HG02943 (cell line): ENCODE measurements around the gene DRD2.

ENCODE experiments used
- ATAC-seq: cut with Tn5 transposase; IDR thresholded peaks from one replicate; pipeline ENCODE4 v1.9.1; 2021; ENCODE audit warnings: mild to moderate bottlenecking, low read depth, moderate library complexity; ENCODE audit not compliant: unreplicated experiment

DRD2 gene

GRCh38 chr11:113487622-113488021, 12.4 kb upstream of the DRD2 start:
- no peak for ATAC-seq

DNA sequence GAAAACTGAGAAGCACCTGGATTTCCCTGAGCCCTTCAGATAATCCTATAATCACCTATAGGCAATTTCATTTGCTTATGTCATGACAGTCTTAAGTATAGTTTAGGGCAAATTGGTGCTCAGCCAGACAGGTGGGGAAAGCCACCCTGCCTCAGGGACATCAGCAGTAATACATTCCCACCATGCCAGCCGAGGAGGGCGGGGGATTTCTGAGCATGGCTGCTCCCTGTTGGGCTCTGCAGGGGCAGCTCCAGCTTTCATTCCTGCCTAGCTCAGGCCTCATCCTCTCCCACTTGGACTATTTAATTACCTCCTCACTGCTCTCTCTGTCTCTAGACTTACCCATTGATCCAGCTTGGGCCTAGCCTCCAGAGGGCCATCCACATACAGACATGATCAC, 9.0 kb upstream of the DRD2 start:
- ATAC-seq, result no peak

DNA sequence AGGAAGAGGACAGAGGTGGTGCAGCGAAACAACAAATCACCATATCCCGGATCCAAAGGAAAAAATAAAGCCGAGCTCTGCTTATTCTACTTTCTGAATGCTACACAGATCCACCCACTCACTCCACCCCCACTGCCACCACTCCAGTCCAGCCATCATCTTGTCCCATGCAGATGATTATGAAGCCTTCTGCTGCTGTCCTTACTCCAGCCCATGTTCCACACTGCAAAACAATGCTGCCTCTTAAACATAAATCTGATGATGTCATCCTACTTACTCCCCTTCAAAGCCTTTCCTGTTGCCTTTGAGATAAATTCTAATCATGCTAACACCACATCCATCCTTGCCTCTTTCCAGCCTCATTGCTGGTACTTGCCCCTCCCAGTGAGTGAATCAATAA, 6.5 kb upstream of the DRD2 start:
- ATAC-seq, result no peak

DNA sequence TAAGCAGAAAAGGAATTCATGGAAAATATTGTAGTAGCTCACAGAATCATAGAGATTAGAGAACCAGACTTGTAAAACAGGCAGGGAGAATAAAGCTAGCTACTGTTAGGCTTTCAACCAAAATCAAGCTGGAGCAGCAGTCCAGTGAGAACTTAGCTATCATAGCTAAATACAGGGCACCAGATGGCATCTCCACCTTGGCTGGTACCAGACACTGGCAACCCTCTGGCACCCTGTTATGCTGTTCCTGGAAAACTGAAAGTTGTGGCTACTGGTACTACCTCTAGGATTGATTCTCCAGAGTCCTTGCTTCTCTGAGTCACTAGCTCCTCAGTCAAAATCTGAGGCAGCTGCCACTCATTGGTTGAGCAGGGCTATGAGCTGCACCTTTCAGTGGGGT, 6.0 kb upstream of the DRD2 start:
- ATAC-seq, result no peak

DNA sequence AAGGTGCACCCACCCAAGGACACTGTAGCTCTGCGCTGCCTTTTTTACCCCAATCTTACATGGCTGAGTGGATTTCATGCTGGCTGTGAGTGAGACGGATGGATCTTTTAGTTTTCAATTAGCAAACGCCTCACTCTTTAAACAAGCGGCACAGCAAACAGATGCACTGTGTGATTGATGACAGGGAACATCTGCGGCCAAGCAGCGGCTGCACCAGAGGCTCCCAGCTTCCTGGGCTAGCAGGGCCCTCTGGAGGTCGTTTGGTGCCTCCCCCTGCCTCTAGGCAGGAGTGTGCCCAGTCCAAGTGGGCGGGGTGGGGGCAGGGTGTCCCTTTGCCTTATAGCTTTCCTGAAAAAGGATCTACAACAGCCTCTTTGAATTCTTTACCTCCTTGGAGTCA, 2.1 kb upstream of the DRD2 start:
- ATAC-seq, result no peak

DNA sequence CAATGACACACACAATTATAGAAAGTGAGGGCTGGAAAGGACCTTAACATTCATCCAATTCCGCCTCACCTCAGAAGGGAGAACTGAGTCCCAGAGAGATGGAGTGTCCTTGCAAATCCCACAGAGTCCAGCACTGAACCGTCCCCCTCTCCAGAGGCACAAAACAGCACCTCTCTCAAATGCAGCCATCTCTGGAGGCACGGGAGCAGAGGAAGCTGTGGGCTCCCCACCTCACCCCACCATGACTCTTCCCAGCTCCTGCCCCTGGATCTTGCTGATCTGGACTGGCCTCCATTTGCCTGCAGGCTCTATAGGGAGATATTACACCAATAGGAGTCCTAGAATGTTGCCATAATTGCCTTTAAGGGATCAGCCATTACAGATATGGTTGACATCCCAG, 1.4 kb upstream of the DRD2 start:
- no peak for ATAC-seq

DNA sequence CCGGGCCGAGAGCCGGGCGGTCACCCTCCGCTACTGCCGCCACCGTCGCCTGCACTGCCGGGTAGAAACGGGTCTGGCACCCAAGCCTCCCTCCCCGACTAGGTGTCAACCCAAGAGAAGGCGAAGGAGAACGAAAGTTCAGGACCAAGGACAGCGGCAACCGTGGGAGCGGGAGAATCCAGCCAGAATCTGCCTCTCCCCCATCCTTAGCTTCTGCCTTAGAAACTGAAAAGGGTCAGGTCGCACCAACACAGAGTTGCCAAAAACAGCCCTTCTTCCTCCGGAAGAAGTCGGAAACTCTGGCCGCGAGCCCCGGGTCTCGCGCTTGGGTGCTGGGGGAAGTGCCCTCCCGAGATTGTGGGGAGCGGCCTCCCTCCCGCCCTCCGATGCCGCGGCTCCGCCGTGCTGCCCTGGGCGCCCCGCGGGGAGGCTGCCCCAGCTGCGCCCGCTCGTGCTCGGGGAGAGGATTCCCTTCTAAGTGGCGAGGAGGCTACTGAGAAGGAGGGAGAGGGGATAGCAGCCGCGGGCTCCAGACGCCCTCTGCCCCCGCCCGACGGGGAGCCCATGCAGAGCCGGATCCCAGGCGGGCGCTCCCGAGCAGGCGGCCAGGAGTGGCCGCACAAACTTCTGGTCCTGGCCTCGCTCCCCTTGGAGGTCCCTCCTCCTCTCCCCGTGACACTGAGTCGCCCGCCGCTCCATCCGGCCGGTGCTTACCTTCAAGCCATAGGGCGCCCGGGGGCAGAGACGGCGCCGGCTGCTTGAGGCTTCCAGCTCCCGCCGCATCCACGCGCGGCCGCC, 637 bp downstream of the DRD2 start:
- no peak for ATAC-seq

DNA sequence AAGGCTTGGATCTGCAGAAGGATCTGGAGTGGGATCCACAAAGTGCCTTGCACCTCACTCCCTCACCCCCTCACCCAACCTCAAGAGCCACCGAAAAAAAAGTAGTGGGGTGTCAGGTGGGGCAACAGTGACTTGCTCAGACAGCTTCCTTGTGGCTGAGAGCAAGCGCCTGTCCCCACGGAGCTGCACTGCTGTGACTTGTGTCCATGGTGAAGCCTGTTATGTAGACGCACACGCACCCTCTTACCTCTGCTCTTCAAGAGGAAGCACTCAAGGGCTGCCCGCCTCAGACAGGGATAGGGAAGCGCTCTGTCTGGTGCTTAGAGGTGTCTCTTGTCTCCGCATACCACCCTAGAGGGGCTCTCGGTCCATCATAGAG, 1.2 kb downstream of the DRD2 start:
- no peak for ATAC-seq

DNA sequence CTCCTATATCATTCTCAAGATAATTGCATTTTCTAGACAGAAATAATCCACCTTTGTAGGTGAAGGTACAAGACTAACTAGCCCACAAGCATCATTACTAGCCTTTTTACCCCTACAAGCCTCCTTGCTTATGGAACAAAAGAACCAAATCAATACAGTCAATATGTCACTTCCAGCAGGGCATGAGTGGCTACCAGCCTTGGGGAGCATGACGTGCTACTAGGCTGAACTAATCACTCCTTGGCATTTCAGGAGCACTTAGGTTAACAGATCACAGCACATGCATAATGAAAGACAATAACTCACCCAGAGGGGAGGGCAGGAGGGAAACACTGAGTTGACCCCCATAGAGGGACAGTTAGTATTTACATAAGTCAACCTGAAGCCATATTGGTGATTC, 2.7 kb downstream of the DRD2 start:
- no peak for ATAC-seq

DNA sequence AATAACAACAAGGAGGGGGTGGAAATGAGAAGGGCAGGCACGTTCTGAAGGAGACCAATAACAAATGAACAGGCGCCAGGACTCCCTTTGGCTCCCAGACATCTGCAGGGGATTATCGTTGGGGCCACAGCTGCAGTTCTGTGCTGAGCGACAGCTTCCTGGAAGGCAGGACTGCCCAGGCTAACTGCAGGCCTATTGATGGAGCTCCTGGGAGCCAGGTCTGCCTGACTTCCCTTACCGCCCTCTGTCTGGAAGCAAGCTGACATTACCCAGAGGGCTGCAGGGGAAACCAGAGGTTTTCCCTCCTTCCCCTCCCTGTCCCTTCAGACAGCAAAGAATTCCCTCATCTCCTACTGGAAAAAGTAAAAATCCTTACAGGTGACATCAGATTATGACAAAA, 5.0 kb downstream of the DRD2 start:
- no peak for ATAC-seq

DNA sequence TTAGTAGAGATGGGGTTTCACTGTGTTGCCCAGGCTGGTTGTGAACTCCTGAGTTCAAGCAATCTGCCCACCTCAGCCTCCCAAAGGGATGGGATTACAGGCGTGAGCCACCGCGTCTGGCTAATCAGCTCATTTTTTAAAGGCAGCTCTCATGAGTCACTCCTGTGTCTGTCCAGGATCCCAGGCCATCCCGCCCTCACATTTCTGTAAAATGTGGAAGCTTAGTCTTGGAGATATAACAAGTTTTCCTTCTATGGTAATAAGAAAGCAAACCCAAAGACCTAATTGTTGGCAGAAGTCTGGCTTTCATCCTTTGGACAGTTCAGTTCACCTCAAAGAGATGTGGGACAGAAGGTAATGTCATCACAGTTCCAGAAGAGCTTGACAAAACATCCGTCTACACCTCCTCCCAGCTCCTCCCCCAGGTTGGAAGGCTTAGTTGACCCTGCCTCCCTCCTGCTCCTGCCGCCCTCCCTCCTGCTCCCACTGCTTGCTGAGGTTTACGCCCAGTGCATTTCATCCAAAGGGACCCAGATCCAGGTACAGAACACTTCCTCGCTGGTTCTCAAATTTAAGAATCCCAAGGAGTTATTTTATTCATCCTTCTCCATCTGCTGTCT, 6.4 kb downstream of the DRD2 start:
- ATAC-seq, result no peak

DNA sequence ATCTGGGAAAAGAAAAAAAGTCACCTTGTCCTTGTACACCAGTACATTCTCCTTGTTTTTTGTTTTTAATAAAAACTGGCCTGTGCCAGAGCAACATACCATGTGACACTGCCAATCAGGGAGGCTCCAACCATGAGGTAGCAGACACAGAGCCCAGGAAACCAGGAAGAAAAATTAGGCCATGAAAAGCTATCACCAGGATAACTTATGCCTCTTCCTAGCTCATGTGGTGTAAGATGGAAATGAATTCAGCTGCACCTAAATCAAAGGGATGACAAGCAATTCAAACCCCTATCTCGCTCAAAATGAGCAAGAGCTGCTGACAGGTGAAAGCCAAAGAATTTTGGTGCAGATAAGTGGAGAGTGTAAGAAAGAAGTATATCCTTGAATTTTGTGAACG, 7.7 kb downstream of the DRD2 start:
- no peak for ATAC-seq

DNA sequence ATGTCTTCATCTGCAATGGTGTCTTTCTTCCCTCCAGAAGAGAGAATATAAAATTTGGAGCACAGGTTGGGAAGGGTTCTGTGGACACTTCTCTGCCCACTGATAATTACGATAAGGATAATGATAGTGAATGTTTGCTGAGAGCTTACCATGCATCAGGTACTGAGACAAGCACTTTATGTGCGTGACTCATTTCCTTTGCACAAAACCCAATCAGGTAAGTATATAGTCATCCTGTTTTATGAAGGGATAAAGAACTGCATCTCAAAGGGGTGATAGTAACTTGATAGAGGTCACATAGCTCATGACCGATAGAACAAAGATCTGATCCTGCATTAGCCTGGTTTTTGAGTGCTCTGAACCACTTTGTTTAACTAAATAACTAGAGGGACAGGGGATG, 9.4 kb downstream of the DRD2 start:
- ATAC-seq, result no peak

DNA sequence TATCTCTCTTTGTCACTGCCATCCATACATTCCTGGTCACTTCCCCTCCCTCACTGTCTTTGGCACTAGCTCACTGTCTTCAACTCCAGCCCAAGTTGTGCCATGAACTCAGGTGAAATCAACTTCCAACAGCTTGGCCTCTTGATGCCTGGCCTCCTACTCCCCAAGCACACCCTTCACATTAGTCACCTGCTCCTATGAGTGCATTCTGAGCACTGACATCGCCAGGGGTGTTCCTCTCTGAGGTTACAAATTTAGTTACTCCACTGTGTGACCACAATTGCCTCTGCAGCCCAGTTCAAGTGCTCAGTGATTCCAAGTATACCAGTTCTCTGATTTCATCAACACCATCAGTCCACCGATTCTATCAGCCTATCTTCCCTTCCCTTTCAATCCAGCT, 10.8 kb downstream of the DRD2 start:
- ATAC-seq, result no peak

GRCh38 chr11:113462830-113463229, 12.4 kb downstream of the DRD2 start:
- no peak for ATAC-seq

DNA sequence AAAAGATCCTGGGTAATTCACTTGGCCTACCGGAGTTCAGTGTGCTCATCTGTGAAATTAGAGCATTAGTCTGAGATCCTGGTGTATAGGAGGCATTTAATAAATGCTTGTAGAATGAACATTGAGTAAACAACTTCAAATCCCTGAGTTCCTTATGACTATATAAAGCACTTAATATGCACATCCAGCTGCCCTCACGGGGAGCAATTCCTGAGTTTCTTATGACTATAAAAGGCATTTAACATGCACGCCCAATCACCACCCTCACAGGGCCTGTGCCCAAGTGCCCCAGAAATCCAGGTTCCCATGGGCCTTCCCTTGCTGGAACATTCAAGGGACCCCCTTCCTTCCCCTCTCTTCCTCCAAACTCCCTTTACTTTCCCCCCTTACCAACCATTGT, 13.6 kb downstream of the DRD2 start:
- ATAC-seq, result no peak

DNA sequence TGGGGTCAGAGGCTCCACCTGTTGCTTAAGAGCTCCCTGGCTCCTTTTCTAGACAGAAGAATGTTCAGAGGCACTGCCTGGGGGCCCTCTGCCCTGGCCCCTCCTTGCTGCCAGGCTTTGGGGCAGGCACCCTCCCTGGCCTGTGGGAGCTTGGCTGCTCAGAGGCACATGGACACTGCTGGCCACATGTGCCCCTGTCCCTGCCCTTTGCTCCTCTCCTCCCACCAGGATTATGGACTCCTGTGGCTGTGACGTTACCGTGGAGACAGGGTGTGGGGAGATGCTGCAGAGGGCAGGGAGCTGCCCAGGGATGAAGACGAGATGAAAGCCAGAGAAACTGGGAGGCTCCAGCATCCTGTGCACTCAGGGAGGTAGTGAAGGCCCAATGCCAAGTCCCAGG, 14.7 kb downstream of the DRD2 start:
- ATAC-seq, result no peak

DNA sequence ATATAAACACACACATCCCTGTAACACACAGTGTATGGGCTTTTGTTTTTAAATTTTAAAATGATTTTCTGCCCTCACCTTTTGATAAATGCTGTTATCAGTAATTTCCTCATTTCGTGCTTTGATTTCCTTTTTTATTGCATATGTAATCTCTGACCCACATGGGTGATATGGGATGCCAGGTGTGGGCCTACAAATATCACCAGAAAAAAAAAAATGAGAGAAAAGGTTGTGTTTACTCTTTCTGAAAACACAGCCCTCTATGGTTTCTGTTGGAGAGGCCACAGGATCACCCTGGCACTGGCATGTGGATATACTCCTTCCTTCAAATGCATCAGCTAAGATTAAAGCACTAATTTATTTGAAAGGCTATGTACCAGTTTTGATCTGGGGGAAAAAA, 17.0 kb downstream of the DRD2 start:
- ATAC-seq, result no peak

GRCh38 chr11:113457784-113458183, 17.4 kb downstream of the DRD2 start:
- no peak for ATAC-seq

DNA sequence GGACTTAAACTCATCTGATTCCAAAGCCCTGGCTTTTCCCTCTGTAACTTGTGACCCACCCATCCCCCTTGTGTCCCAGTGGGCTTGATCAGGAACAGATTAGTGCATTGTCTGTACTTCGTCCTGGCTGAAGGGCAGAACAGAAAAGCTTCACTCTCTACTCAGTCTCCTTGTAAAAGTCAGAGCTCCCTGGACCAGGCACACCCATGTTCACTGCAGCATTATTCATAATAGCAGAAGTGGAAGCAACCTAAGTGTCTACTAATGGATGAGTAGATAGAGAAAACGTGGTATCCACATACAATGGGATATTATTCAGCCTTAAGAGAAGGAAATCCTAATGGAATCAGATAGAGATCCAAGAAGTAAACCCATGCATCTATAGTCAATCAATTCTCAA, 20.7 kb downstream of the DRD2 start:
- no peak for ATAC-seq

DNA sequence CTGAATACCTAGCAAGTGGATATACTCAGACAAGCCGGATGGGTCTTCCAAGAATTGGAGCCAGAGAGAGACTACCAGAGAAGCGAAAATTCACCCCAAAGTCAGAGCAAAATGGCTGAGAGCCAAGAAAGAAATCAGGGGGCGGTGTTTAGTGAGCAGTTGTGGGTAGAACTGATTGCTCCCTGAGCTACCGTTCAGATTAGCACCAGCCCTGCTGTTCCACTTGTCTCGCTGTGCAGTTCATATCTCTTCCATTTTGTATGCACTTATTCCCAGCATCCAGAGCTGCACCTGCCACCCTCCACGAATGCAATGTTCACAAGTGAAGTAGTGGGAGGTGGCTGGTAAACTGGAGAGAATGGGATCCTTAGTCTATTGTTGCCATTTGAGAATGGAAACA, 25.5 kb downstream of the DRD2 start:
- ATAC-seq, result no peak

DNA sequence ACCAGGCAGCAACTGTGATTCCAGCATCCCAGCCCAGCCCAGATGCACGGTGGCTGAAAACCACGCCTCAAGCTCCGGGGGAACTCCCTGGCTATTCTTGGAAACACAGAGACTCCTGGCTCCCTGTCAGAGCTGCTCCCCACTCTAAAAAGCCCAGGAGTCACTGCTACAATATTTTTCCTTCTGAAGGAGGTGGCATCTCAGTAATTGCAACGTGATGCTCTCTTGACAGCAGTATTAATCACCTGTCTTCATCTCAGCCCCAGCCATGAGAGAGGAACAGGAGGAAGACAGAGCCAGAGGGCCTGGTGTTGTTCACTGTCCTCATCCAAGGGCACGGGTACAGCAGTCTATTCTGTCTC, 26.9 kb downstream of the DRD2 start:
- no peak for ATAC-seq
